ENCODE measurements around the gene FGFRL1. TPM values are rescaled to one million over a fixed set of nuclear protein-coding genes. Genes with fewer than 3 reads are reported as not detected.

FGFRL1 gene
- total and polyA plus RNA-seq, 4 donors = 13.4 to 31.1 (median 15.2) TPM

- Histone ChIP-seq H3K36me3 (ENCODE audit: control insufficient read depth in 4 of 4, insufficient read depth in 4 of 4, low read length in 4 of 4) (no peaks in the 10 kb centered on the region), H3K4me1 (ENCODE audit: control insufficient read depth in 5 of 5, insufficient read depth in 5 of 5, low read length in 5 of 5) (peaks cover 0 to 9% (median 2%) of the 10 kb centered on the region in 5 donors), H3K27ac (ENCODE audit: low read depth in 1 of 2, low read length in 1 of 2) (no peak overlapping the region), H3K9ac (ENCODE audit: insufficient read depth in 1 of 2, low read length in 2 of 2) (no peak overlapping the region), H3K4me3 (no peak overlapping the region), H3K9me3 (ENCODE audit: control insufficient read depth in 4 of 4, insufficient read depth in 3 of 4, low read length in 3 of 4) (peaks cover 0 to 10% (median 0%) of the 10 kb centered on the region in 4 donors), H3K27me3 (ENCODE audit: control insufficient read depth in 3 of 3, insufficient read depth in 3 of 3, low read length in 2 of 3) (peaks cover 0 to 53% (median 45%) of the 10 kb centered on the region in 3 donors)
- DNase-seq = peak in 1 of 3 donors; percentile 22
- 29 to 34% methylated on average over 34 of the region's 34 CpGs for WGBS, 2 donors
- TF ChIP-seq CTCF (IDR thresholded peaks at IDR 0.05; ENCODE audit: control extremely low read depth, extremely low read depth) = no peak
- no peak for ATAC-seq (ENCODE audit: insufficient read depth, low FRiP score)
Measured at GRCh38 chr4:1055721-1056590, 44.5 kb downstream of the FGFRL1 start.

- peaks cover 0 to 5% (median 0%) of the 10 kb centered on the region in 4 donors for H3K9me3 ChIP-seq (ENCODE audit: control insufficient read depth in 4 of 4, insufficient read depth in 3 of 4, low read length in 3 of 4)
- no peak for ATAC-seq (ENCODE audit: insufficient read depth, low FRiP score)
- WGBS, 2 donors = 80 to 89% methylated on average over 27 to 28 of the region's 28 CpGs
- TF ChIP-seq CTCF (IDR thresholded peaks at IDR 0.05; ENCODE audit: control extremely low read depth, extremely low read depth) = no peak
- peaks cover 0 to 61% (median 47%) of the 10 kb centered on the region in 3 donors for H3K27me3 ChIP-seq (ENCODE audit: control insufficient read depth in 3 of 3, insufficient read depth in 3 of 3, low read length in 2 of 3)
- peak in 1 of 3 donors; percentile 8 for DNase-seq
- peaks cover 0 to 6% (median 0%) of the 10 kb centered on the region in 5 donors for H3K4me1 ChIP-seq (ENCODE audit: control insufficient read depth in 5 of 5, insufficient read depth in 5 of 5, low read length in 5 of 5)
- no peak overlapping the region for H3K4me3 ChIP-seq
- H3K9ac ChIP-seq (ENCODE audit: insufficient read depth in 1 of 2, low read length in 2 of 2) = no peak overlapping the region
- no peaks in the 10 kb centered on the region for H3K36me3 ChIP-seq (ENCODE audit: control insufficient read depth in 4 of 4, insufficient read depth in 4 of 4, low read length in 4 of 4)
- H3K27ac ChIP-seq (ENCODE audit: low read depth in 1 of 2, low read length in 1 of 2) = no peak overlapping the region
Measured at GRCh38 chr4:1056671-1057402, 45.4 kb downstream of the FGFRL1 start.

- peaks cover 0 to 6% (median 0%) of the 10 kb centered on the region in 5 donors for H3K4me1 ChIP-seq (ENCODE audit: control insufficient read depth in 5 of 5, insufficient read depth in 5 of 5, low read length in 5 of 5)
- peaks cover 0 to under 1% (median 0%) of the 10 kb centered on the region in 4 donors for H3K9me3 ChIP-seq (ENCODE audit: control insufficient read depth in 4 of 4, insufficient read depth in 3 of 4, low read length in 3 of 4)
- DNase-seq (no peak), ATAC-seq (ENCODE audit: insufficient read depth, low FRiP score) (no peak)
- no peak for TF ChIP-seq CTCF (IDR thresholded peaks at IDR 0.05; ENCODE audit: control extremely low read depth, extremely low read depth)
- no peak overlapping the region for H3K9ac ChIP-seq (ENCODE audit: insufficient read depth in 1 of 2, low read length in 2 of 2)
- H3K27ac ChIP-seq (ENCODE audit: low read depth in 1 of 2, low read length in 1 of 2) = no peak overlapping the region
- no peaks in the 10 kb centered on the region for H3K36me3 ChIP-seq (ENCODE audit: control insufficient read depth in 4 of 4, insufficient read depth in 4 of 4, low read length in 4 of 4)
- H3K4me3 ChIP-seq = no peak overlapping the region
- WGBS, 2 donors = 66 to 90% methylated on average over 7 of the region's 7 CpGs
- H3K27me3 ChIP-seq (ENCODE audit: control insufficient read depth in 3 of 3, insufficient read depth in 3 of 3, low read length in 2 of 3) = peaks cover 0 to 66% (median 43%) of the 10 kb centered on the region in 3 donors
Measured at GRCh38 chr4:1057403-1057745, 45.9 kb downstream of the FGFRL1 start.
